HepG2 (cell line): ENCODE measurements around the gene YIPF3. TPM values are rescaled to one million over a fixed set of nuclear protein-coding genes. Genes with fewer than 3 reads are reported as not detected.

Experiments
- ATF7-NPFF ChIP-seq: sonication (generic); formaldehyde crosslinking; IDR thresholded peaks from 2 replicates; pipeline ENCODE4 v1.8.1; 2023; ENCODE audit warnings: mild to moderate bottlenecking, low read depth, missing genetic modification reagents, moderate library complexity
- CEBPZ ChIP-seq: IDR thresholded peaks from 2 replicates; pipeline ENCODE4 v1.6.1; 2012; ENCODE audit warnings: low read length, improper control_type of control experiment
- CSRNP1 ChIP-seq: sonication (generic); formaldehyde crosslinking; IDR thresholded peaks from 2 replicates; pipeline ENCODE4 v1.8.1; 2023; ENCODE audit warnings: mild to moderate bottlenecking, missing genetic modification reagents
- IKZF5 ChIP-seq: IDR thresholded peaks from 2 replicates; pipeline ENCODE4 v1.6.1; 2018; ENCODE audit warnings: missing genetic modification reagents, mild to moderate bottlenecking, missing compliant biosample characterization
- PITX1 ChIP-seq: sonication (generic); formaldehyde crosslinking; IDR thresholded peaks from 2 replicates; pipeline ENCODE4 v1.5.1; 2020; ENCODE audit warnings: mild to moderate bottlenecking, missing genetic modification reagents
- REXO4 ChIP-seq: sonication (generic); formaldehyde crosslinking; IDR thresholded peaks from 2 replicates; pipeline ENCODE4 v1.8.0; 2022; ENCODE audit warnings: missing genetic modification reagents, mild to moderate bottlenecking, borderline replicate concordance
- SP1 ChIP-seq, 2 experiments: fragments of 450-650 bp in 1 of 2; sonication (generic) in 1 of 2; formaldehyde crosslinking in 1 of 2; IDR thresholded peaks; 2 replicates each; pipeline versions ENCODE4 v1.4.0 to v1.6.1; 2016 to 2020; ENCODE audit warnings: missing genetic modification reagents in 1 of 2
- ZBTB1 ChIP-seq: sonication (generic); formaldehyde crosslinking; IDR thresholded peaks from 2 replicates; pipeline ENCODE4 v1.4.0; 2020; ENCODE audit warnings: missing genetic modification reagents, borderline replicate concordance
- ZBTB26 ChIP-seq: IDR thresholded peaks from 2 replicates; pipeline ENCODE4 v1.6.1; 2016; ENCODE audit warnings: missing compliant biosample characterization, missing genetic modification reagents, borderline replicate concordance
- ZNF225 ChIP-seq: sonication (generic); formaldehyde crosslinking; IDR thresholded peaks from 2 replicates; pipeline ENCODE4 v1.4.0; 2020; ENCODE audit warnings: mild to moderate bottlenecking, missing genetic modification reagents
- ZNF646 ChIP-seq: sonication (generic); formaldehyde crosslinking; IDR thresholded peaks from 2 replicates; pipeline ENCODE4 v1.9.0; 2021; ENCODE audit warnings: mild to moderate bottlenecking, missing genetic modification reagents
- ZNF678 ChIP-seq: sonication (generic); formaldehyde crosslinking; IDR thresholded peaks from 2 replicates; pipeline ENCODE4 v1.4.0; 2020; ENCODE audit warnings: mild to moderate bottlenecking, missing genetic modification reagents
- ZNF703 ChIP-seq: sonication (generic); formaldehyde crosslinking; IDR thresholded peaks from 2 replicates; pipeline ENCODE4 v1.5.1; 2020; ENCODE audit warnings: missing genetic modification reagents, mild to moderate bottlenecking, moderate library complexity, borderline replicate concordance
- polyA plus RNA-seq, 8 experiments: library from polyadenylated mRNA; depleted of rRNA in 3 of 8; stranded (reverse) in 7 of 8; unstranded in 1 of 8; fragments of >200 nt; fragmentation: Illumina TruSeq in 4 of 8; extraction: Trizol in 4 of 8; gene quantifications; 2 replicates each; pipeline versions ENCODE4 v1.2.1 to v1.2.3, GENCODE V29; 2011 to 2016; ENCODE audit warnings: low read depth in 4 of 8, missing spikeins in 1 of 8, mixed read lengths in 1 of 8; ENCODE audit not compliant: insufficient read depth in 1 of 8
- total RNA-seq, 5 experiments: library from RNA; depleted of rRNA; stranded (reverse); fragments of >200 nt; fragmentation: Illumina TruSeq; extraction: Trizol; gene quantifications; 2 replicates each; pipeline ENCODE4 v1.2.3, GENCODE V29; 2016; ENCODE audit warnings: low read depth in 1 of 5

YIPF3 gene
- total and polyA plus RNA-seq, 2 of the 13 experiments (the other 11 are each of a cell fraction or from before 2014, with no cell fraction given): 107 to 206 TPM

- TF ChIP-seq CSRNP1 (CRISPR knock-in tag) (no peak), IKZF5 (CRISPR knock-in tag) (no peak), ATF7-NPFF (CRISPR knock-in tag) (no peak), CEBPZ (no peak), SP1 (IDR thresholded peaks at IDR 0.05) (no peak), SP1 (CRISPR knock-in tag; IDR thresholded peaks at IDR 0.05) (no peak), REXO4 (CRISPR knock-in tag) (no peak), ZNF225 (CRISPR knock-in tag) (no peak), ZBTB26 (no peak), PITX1 (CRISPR knock-in tag) (peak; percentile 13; the same call in 1 of the 2 replicates), ZNF646 (CRISPR knock-in tag) (no peak), ZNF678 (0 out of 2 replicates have a peak, but pooled peaks have one; percentile 23), ZNF703 (CRISPR knock-in tag) (no peak), ZBTB1 (CRISPR knock-in tag) (no peak)
Measured at GRCh38 chr6:43499028-43499815, 17.5 kb downstream of the YIPF3 start (continued).
